Measurements from ENCODE around the gene RETREG2. TPM values are rescaled to one million over a fixed set of nuclear protein-coding genes. Genes with fewer than 3 reads are reported as not detected.

RETREG2 gene
- total RNA-seq, 1 experiment from 2014 or later = 63.7 TPM

GRCh38 chr2:219218732-219219701, 40.9 kb downstream of the RETREG2 start, which contains the start of gene ABCB6:
TSS of gene ABCB6 (minus strand) at chr2:219218958. CDS start at chr2:219218673, 285 bp downstream.
- ChIA-PET POLR2A (no interaction called here), CTCF (interaction anchor here (0.6 to 2.7 kb wide), 5 partner anchors 12 to 76 kb away, joined by 3 to 12 read pairs (median 4); partner anchors contain the start of gene ZFAND2B), RAD21 (ENCODE audit: low non-redundant PET in 1 of 2, low total read pairs in 2 of 2, uncharacterized antibody in 2 of 2, unreplicated experiment in 2 of 2) (interaction anchor here in 1 of 2 experiments (1.5 kb wide), 1 partner anchor 43 kb away, joined by 5 read pairs; the partner anchor contains the start of gene CNPPD1)
- no peaks in the 10 kb centered on the region for H3K27me3 ChIP-seq (ENCODE audit: insufficient read depth, low read length)
- H3K27ac ChIP-seq (ENCODE audit: low read depth, low read length) = peak within 1 kb of the TSS; percentile 81
- no peaks in the 10 kb centered on the region for H4K20me1 ChIP-seq (ENCODE audit: insufficient read depth)
- H3K4me3 ChIP-seq (replicated peaks in 1 of 2; ENCODE audit: low read depth in 1 of 2, low read length in 2 of 2) = peak within 1 kb of the TSS; percentile 56 to 70
- H3K9me3 ChIP-seq (ENCODE audit: control insufficient read depth in 1 of 2, insufficient read depth in 1 of 2, low read depth in 1 of 2, low read length in 2 of 2) = no peaks in the 10 kb centered on the region
- peaks cover 11 to 21% of the 10 kb centered on the region in 2 experiments; a peak in 3 of 4 replicates for H3K36me3 ChIP-seq (ENCODE audit: control insufficient read depth in 1 of 2, insufficient read depth in 2 of 2, low read length in 2 of 2)
- no peaks in the 10 kb centered on the region for H3K79me2 ChIP-seq (ENCODE audit: insufficient read depth, low read length)
- peak within 1 kb of the TSS; percentile 76 for H3K9ac ChIP-seq (ENCODE audit: low read length)
- peak; percentile 70 for DNase-seq (ENCODE audit: low read depth, low spot score)
- TSS peak; percentile 56 for BruUV-seq (replicated peaks)
- intact Hi-C loops (cut with micrococcal nuclease) = loop anchor here (1.0 kb wide), 1 partner anchor 55 kb away; no protein-coding TSS in a partner anchor
- H2AFZ ChIP-seq (ENCODE audit: low read depth, low read length, poor library complexity, severe bottlenecking) = no peak within 1 kb of the TSS
- ATAC-seq = peak; percentile 80
- H3K4me2 ChIP-seq (ENCODE audit: low read length) = peak within 1 kb of the TSS; percentile 100
- H3K4me1 ChIP-seq (ENCODE audit: control insufficient read depth in 1 of 2, insufficient read depth in 2 of 2, low read length in 2 of 2) = peaks cover 9 to 37% of the 10 kb centered on the region in 2 experiments; a peak in 3 of 4 replicates
- no peaks in the 10 kb centered on the region for H3K9me2 ChIP-seq (ENCODE audit: insufficient read depth)
- TF ChIP-seq CEBPB (IDR thresholded peaks at IDR 0.05; ENCODE audit: low read depth) (no peak), EZH2phosphoT487 (IDR thresholded peaks at IDR 0.05; ENCODE audit: borderline replicate concordance) (no peak), SP1 (IDR thresholded peaks at IDR 0.05; ENCODE audit: low read depth) (peak; percentile 52; the same call in 1 of the 2 replicates), REST (IDR thresholded peaks at IDR 0.05; ENCODE audit: low read depth) (no peak), SIN3A (IDR thresholded peaks at IDR 0.05; ENCODE audit: low read depth) (peak; percentile 80; the same call in 1 of the 2 replicates), ATF3 (IDR thresholded peaks at IDR 0.05) (no peak), EZH2 (IDR thresholded peaks at IDR 0.05) (no peak), SRF (IDR thresholded peaks at IDR 0.05; ENCODE audit: low read depth) (no peak), TCF7L2 (IDR thresholded peaks at IDR 0.05; ENCODE audit: borderline replicate concordance, extremely low read depth, insufficient read depth, insufficient read length) (no peak), JUND (IDR thresholded peaks at IDR 0.05) (no peak), POLR2AphosphoS5 (IDR thresholded peaks at IDR 0.05; ENCODE audit: low read depth, low read length) (peak; percentile 73), ZBTB33 (IDR thresholded peaks at IDR 0.05; ENCODE audit: extremely low read depth, insufficient replicate concordance, low read length) (no peak), CBX3 (IDR thresholded peaks at IDR 0.05; ENCODE audit: low read depth) (no peak), ZNF274 (IDR thresholded peaks at IDR 0.05; ENCODE audit: low read depth, low read length) (no peak), ZFX (IDR thresholded peaks at IDR 0.05) (peak; percentile 87), POLR2A (IDR thresholded peaks at IDR 0.05; ENCODE audit: borderline replicate concordance, extremely low read depth, insufficient read depth, insufficient read length) (no peak)
- TF ChIP-seq, protein P1, sequence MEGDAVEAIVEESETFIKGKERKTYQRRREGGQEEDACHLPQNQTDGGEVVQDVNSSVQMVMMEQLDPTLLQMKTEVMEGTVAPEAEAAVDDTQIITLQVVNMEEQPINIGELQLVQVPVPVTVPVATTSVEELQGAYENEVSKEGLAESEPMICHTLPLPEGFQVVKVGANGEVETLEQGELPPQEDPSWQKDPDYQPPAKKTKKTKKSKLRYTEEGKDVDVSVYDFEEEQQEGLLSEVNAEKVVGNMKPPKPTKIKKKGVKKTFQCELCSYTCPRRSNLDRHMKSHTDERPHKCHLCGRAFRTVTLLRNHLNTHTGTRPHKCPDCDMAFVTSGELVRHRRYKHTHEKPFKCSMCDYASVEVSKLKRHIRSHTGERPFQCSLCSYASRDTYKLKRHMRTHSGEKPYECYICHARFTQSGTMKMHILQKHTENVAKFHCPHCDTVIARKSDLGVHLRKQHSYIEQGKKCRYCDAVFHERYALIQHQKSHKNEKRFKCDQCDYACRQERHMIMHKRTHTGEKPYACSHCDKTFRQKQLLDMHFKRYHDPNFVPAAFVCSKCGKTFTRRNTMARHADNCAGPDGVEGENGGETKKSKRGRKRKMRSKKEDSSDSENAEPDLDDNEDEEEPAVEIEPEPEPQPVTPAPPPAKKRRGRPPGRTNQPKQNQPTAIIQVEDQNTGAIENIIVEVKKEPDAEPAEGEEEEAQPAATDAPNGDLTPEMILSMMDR (IDR thresholded peaks at IDR 0.05 in 2 of 3, conservative IDR thresholded peaks at IDR 0.05 in 1 of 3; ENCODE audit: borderline replicate concordance in 1 of 3, insufficient read depth in 1 of 3, low read depth in 2 of 3, low read length in 2 of 3) = no peak

Data from HCT116 (cell line).